ENCODE results near the gene CRB2. TPM values are rescaled to one million over a fixed set of nuclear protein-coding genes. Genes with fewer than 3 reads are reported as not detected.
A peak's percentile ranks its signal among the peaks of the same experiment; 100 is the strongest.

CRB2 gene
- total and polyA plus RNA-seq, 2 of the 4 experiments (the other 2 are of a cell fraction): not detected

GRCh38 chr9:123361731-123362510 is 5.9 kb downstream of the CRB2 start:
- no peak overlapping the region for H4K5ac ChIP-seq (ENCODE audit: low read depth, low read length)
- H3K4me3 ChIP-seq (ENCODE audit: insufficient read depth, low read depth, low read length): no peak overlapping the region
- H3K36me3 ChIP-seq (ENCODE audit: control insufficient read depth, insufficient read depth, low read length): no peaks in the 10 kb centered on the region
- no peak overlapping the region for H4K8ac ChIP-seq (ENCODE audit: low read depth in 2 of 2, low read length in 2 of 2)
- TF ChIP-seq MXI1 (IDR thresholded peaks at IDR 0.05; ENCODE audit: borderline replicate concordance, low read depth, low read length) (no peak), NFE2L2 (IDR thresholded peaks at IDR 0.05; ENCODE audit: low read depth, low read length) (no peak), CHD1 (IDR thresholded peaks at IDR 0.05; ENCODE audit: low read depth, low read length) (no peak), USF2 (IDR thresholded peaks at IDR 0.05; ENCODE audit: low read depth, low read length) (no peak), FOS (IDR thresholded peaks at IDR 0.05; ENCODE audit: low read depth, low read length) (no peak), CTCF (conservative IDR thresholded peaks at IDR 0.05; ENCODE audit: low read depth, low read length) (no peak), MAFK (IDR thresholded peaks at IDR 0.05; ENCODE audit: low read depth, low read length) (no peak), MAZ (IDR thresholded peaks at IDR 0.05; ENCODE audit: borderline replicate concordance, low read depth, low read length) (no peak), SMC3 (IDR thresholded peaks at IDR 0.05; ENCODE audit: low read depth, low read length) (no peak), POLR2A (IDR thresholded peaks at IDR 0.05; ENCODE audit: low read depth, low read length) (no peak), ELK1 (IDR thresholded peaks at IDR 0.05; ENCODE audit: borderline replicate concordance, low read depth, low read length) (no peak), BHLHE40 (IDR thresholded peaks at IDR 0.05; ENCODE audit: low read depth, low read length) (no peak), RAD21 (IDR thresholded peaks at IDR 0.05; ENCODE audit: low read length) (no peak), CEBPB (IDR thresholded peaks at IDR 0.05; ENCODE audit: low read depth, low read length) (no peak)
- H3K9me3 ChIP-seq (ENCODE audit: control insufficient read depth, insufficient read depth, low read length): no peaks in the 10 kb centered on the region
- H4K20me1 ChIP-seq (ENCODE audit: insufficient read depth, low read length): no peaks in the 10 kb centered on the region
- ATAC-seq (ENCODE audit: low read depth) (no peak), DNase-seq (no peak)
- peaks cover 11% of the 10 kb centered on the region; the same call in 1 of the 2 replicates for H3K4me1 ChIP-seq (ENCODE audit: control insufficient read depth, insufficient read depth, low read length)
- no peak overlapping the region for H3K56ac ChIP-seq (ENCODE audit: extremely low read depth, insufficient read depth, low read length)
- intact Hi-C loops (cut with micrococcal nuclease) (no loop called here), in situ Hi-C loops (cut with MboI; ENCODE audit: low sequenced_read_pairs) (no loop called here), dilution Hi-C loops (cut with HindIII; ENCODE audit: low sequenced_read_pairs, unreplicated experiment) (no loop called here)
- no peak overlapping the region for H2BK20ac ChIP-seq (ENCODE audit: low read depth, low read length)
- H2AK5ac ChIP-seq (ENCODE audit: low read depth, low read length): no peak overlapping the region
- BruUV-seq (replicated peaks): no TSS peak
- H3K23ac ChIP-seq (ENCODE audit: low read depth, low read length): no peak overlapping the region
- H3K14ac ChIP-seq (replicated peaks; ENCODE audit: low read depth, low read length): no peak overlapping the region
- no peaks in the 10 kb centered on the region for H3K9me1 ChIP-seq (ENCODE audit: insufficient read depth, low read length)
- H2AK9ac ChIP-seq (replicated peaks; ENCODE audit: low read depth, low read length, poor library complexity): peak overlapping the region; percentile 61
- no peak overlapping the region for H2BK5ac ChIP-seq (ENCODE audit: low read depth, low read length, poor library complexity, severe bottlenecking)
- WGBS, 2 experiments (ENCODE audit: extremely low coverage in 2 of 2, insufficient read length in 1 of 2): 40% methylated on average over 3 of the region's 11 CpGs; no CpG with 5 or more reads in 1 of the 2 experiments
- no peak overlapping the region for H3K27ac ChIP-seq (ENCODE audit: insufficient read depth, low read length)
- H3K79me1 ChIP-seq (ENCODE audit: low read depth in 1 of 2, low read length in 2 of 2): no peaks in the 10 kb centered on the region
- H3K4me2 ChIP-seq (ENCODE audit: low read depth, low read length): no peak overlapping the region
- no peak overlapping the region for H2BK15ac ChIP-seq (ENCODE audit: low read depth, low read length)
- ChIA-PET POLR2A (ENCODE audit: unreplicated experiment) (no interaction called here), CTCF (interaction anchor here (0.6 kb wide), 1 partner anchor 21 kb away, joined by 5 read pairs; no protein-coding TSS in a partner anchor)
- peaks cover 15% of the 10 kb centered on the region; the same call in 1 of the 2 replicates for H3K27me3 ChIP-seq (ENCODE audit: control insufficient read depth, insufficient read depth, low read length)
- no peak overlapping the region for H2BK120ac ChIP-seq (ENCODE audit: low read depth, low read length)
- no peak overlapping the region for H3K18ac ChIP-seq (ENCODE audit: low read depth, low read length)
- no peak overlapping the region for H3K4ac ChIP-seq (ENCODE audit: low read depth, low read length)
- no peak overlapping the region for H3K9ac ChIP-seq (ENCODE audit: low read depth, low read length)
- peak overlapping the region; percentile 44 for H2AFZ ChIP-seq (replicated peaks; ENCODE audit: low read length, poor library complexity)
- no peak overlapping the region for H4K91ac ChIP-seq (ENCODE audit: insufficient read depth, low read depth, low read length)

All from IMR-90 (cell line).